H9 (cell line): Measurements from ENCODE around the gene NOS3. TPM values are rescaled to one million over a fixed set of nuclear protein-coding genes. Genes with fewer than 3 reads are reported as not detected.
A peak's percentile ranks its signal among the peaks of the same experiment; 100 is the strongest.

Source experiments
- DNase-seq: peaks from one replicate; pipeline ENCODE4 v3.0.0-alpha.2; 2017
- H2AFZ ChIP-seq: one replicate; pipeline ENCODE4 v1.6.1; 2013; ENCODE audit warnings: mild to moderate bottlenecking, low read length, control low read depth, moderate library complexity
- H2AK5ac ChIP-seq: 2 replicates; pipeline ENCODE4 v1.6.1; 2013; ENCODE audit warnings: low read length, control low read depth, mixed read lengths; ENCODE audit not compliant: insufficient read length
- H2BK120ac ChIP-seq: one replicate; pipeline ENCODE4 v1.6.1; 2013; ENCODE audit warnings: low read depth, mild to moderate bottlenecking, low read length, control low read depth, inconsistent platforms; ENCODE audit not compliant: poor library complexity, severe bottlenecking
- H2BK12ac ChIP-seq: 2 replicates; pipeline ENCODE4 v1.6.1; 2013; ENCODE audit warnings: low read length, control low read depth, mixed read lengths, low read depth; ENCODE audit not compliant: insufficient read length
- H2BK15ac ChIP-seq: 2 replicates; pipeline ENCODE4 v1.6.1; 2013; ENCODE audit warnings: low read depth, low read length, control low read depth
- H2BK20ac ChIP-seq: one replicate; pipeline ENCODE4 v1.6.1; 2013; ENCODE audit warnings: low read depth, mild to moderate bottlenecking, low read length, control low read depth, inconsistent platforms; ENCODE audit not compliant: poor library complexity, severe bottlenecking
- H2BK5ac ChIP-seq: 2 replicates; pipeline ENCODE4 v1.6.1; 2013; ENCODE audit warnings: low read length, control low read depth, mixed read lengths; ENCODE audit not compliant: insufficient read length
- H3K14ac ChIP-seq: 2 replicates; pipeline ENCODE4 v1.6.1; 2013; ENCODE audit warnings: low read length, control low read depth; ENCODE audit not compliant: insufficient read depth
- H3K18ac ChIP-seq: 2 replicates; pipeline ENCODE4 v1.6.1; 2013; ENCODE audit warnings: low read depth, mild to moderate bottlenecking, mixed read lengths, low read length, control low read depth; ENCODE audit not compliant: insufficient read length
- H3K23ac ChIP-seq: 2 replicates; pipeline ENCODE4 v1.6.1; 2013; ENCODE audit warnings: low read length, control low read depth, mixed read lengths, low read depth; ENCODE audit not compliant: insufficient read length
- H3K23me2 ChIP-seq: 2 replicates; pipeline ENCODE4 v1.6.1; 2013; ENCODE audit warnings: low read depth, mild to moderate bottlenecking, mixed read lengths, low read length, control low read depth; ENCODE audit not compliant: insufficient read length, poor library complexity, severe bottlenecking
- H3K27ac ChIP-seq: 2 replicates; pipeline ENCODE4 v1.5.1; 2013; ENCODE audit warnings: low read length, control low read depth, mixed read lengths, low read depth; ENCODE audit not compliant: insufficient read length
- H3K27me3 ChIP-seq: 2 replicates; pipeline ENCODE4 v1.6.1; 2013; ENCODE audit warnings: low read length, control low read depth, inconsistent platforms; ENCODE audit not compliant: insufficient read depth
- H3K4ac ChIP-seq: 2 replicates; pipeline ENCODE4 v1.6.1; 2013; ENCODE audit warnings: low read depth, mild to moderate bottlenecking, control low read depth, inconsistent platforms, low read length, moderate library complexity
- H3K4me1 ChIP-seq: 2 replicates; pipeline ENCODE4 v1.6.1; 2013; ENCODE audit warnings: low read length, control low read depth, inconsistent platforms; ENCODE audit not compliant: insufficient read depth
- H3K4me2 ChIP-seq: 2 replicates; pipeline ENCODE4 v1.6.1; 2013; ENCODE audit warnings: low read length, control low read depth, mixed read lengths; ENCODE audit not compliant: insufficient read length, insufficient read depth
- H3K56ac ChIP-seq: 2 replicates; pipeline ENCODE4 v1.6.1; 2013; ENCODE audit warnings: low read depth, mild to moderate bottlenecking, mixed read lengths, low read length, control low read depth; ENCODE audit not compliant: insufficient read length
- H3K79me1 ChIP-seq: 2 replicates; pipeline ENCODE4 v1.6.1; 2013; ENCODE audit warnings: low read depth, mild to moderate bottlenecking, moderate library complexity, low read length, control low read depth, inconsistent platforms; ENCODE audit not compliant: insufficient read depth, poor library complexity, severe bottlenecking
- H3K79me2 ChIP-seq: 2 replicates; pipeline ENCODE4 v1.6.1; 2013; ENCODE audit warnings: low read length, control low read depth, inconsistent platforms; ENCODE audit not compliant: insufficient read depth
- H3K9ac ChIP-seq: 2 replicates; pipeline ENCODE4 v1.6.1; 2013; ENCODE audit warnings: low read length, control low read depth, mixed read lengths; ENCODE audit not compliant: insufficient read length; ENCODE audit errors: extremely low read depth
- H3K9me3 ChIP-seq: one replicate; pipeline ENCODE4 v1.6.1; 2013; ENCODE audit warnings: low read depth, low read length, inconsistent platforms; ENCODE audit not compliant: control insufficient read depth
- H3T11ph ChIP-seq: one replicate; pipeline ENCODE4 v1.6.1; 2013; ENCODE audit warnings: mild to moderate bottlenecking, low read length, control low read depth, inconsistent platforms
- H4K20me1 ChIP-seq: one replicate; pipeline ENCODE4 v1.6.1; 2013; ENCODE audit not compliant: control insufficient read depth, insufficient read length, insufficient read depth
- H4K5ac ChIP-seq: 2 replicates; pipeline ENCODE4 v1.6.1; 2013; ENCODE audit warnings: low read depth, mild to moderate bottlenecking, mixed read lengths, low read length, control low read depth; ENCODE audit not compliant: insufficient read length
- H4K8ac ChIP-seq: replicated peaks from 2 replicates; pipeline ENCODE4 v1.6.1; 2013; ENCODE audit warnings: low read length, control low read depth, mixed read lengths, low read depth; ENCODE audit not compliant: insufficient read length
- H4K91ac ChIP-seq: 2 replicates; pipeline ENCODE4 v1.6.1; 2013; ENCODE audit warnings: low read depth, mild to moderate bottlenecking, moderate library complexity, mixed read lengths, low read length, control low read depth; ENCODE audit not compliant: insufficient read length
- H3K27ac Mint-ChIP-seq, 3 experiments: 2 replicates in 2 of 3; 3 replicates in 1 of 3; pipeline ENCODE4 v1.8.0; 2020 to 2021; ENCODE audit warnings: mixed read lengths in 3 of 3, mild to moderate bottlenecking in 1 of 3, moderate library complexity in 1 of 3
- H3K27me3 Mint-ChIP-seq: 2 replicates; pipeline ENCODE4 v1.8.0; 2021; ENCODE audit warnings: low read depth, mild to moderate bottlenecking, moderate library complexity, mixed read lengths
- H3K36me3 Mint-ChIP-seq, 3 experiments: 2 replicates in 2 of 3; 3 replicates in 1 of 3; pipeline ENCODE4 v1.8.0; 2020 to 2021; ENCODE audit warnings: low read depth in 3 of 3, mixed read lengths in 3 of 3; ENCODE audit not compliant: insufficient read depth in 1 of 3
- H3K4me1 Mint-ChIP-seq, 2 experiments: 2 replicates each; pipeline ENCODE4 v1.8.0; 2020; ENCODE audit warnings: mixed read lengths in 2 of 2
- H3K4me3 Mint-ChIP-seq, 2 experiments: 2 replicates in 1 of 2; 3 replicates in 1 of 2; pipeline ENCODE4 v1.8.0; 2020 to 2021; ENCODE audit warnings: mild to moderate bottlenecking in 2 of 2, mixed read lengths in 2 of 2, moderate library complexity in 1 of 2
- H3K9me3 Mint-ChIP-seq, 2 experiments: 2 replicates in 1 of 2; 3 replicates in 1 of 2; pipeline ENCODE4 v1.8.0; 2020; ENCODE audit warnings: mild to moderate bottlenecking in 2 of 2, mixed read lengths in 2 of 2, moderate library complexity in 1 of 2
- WGBS: extraction: QIAGEN DNeasy Blood & Tissue Kit; methylation state at CpG from one replicate; pipeline ENCODE4 v1.1.7; 2013; ENCODE audit warnings: missing lambda C conversion rate, low lambda C conversion rate, mixed read lengths; ENCODE audit not compliant: insufficient read length; ENCODE audit errors: extremely low coverage; 5-methylcytosine and 5-hydroxymethylcytosine counted together
- total RNA-seq: library from RNA; stranded (reverse); gene quantifications from 2 replicates; pipeline ENCODE4 v1.2.1, GENCODE V29; 2021
- TF ChIP-seq, protein P1 (sequence below): fragments of 200-600 bp; sonication (generic); conservative IDR thresholded peaks from 3 replicates; pipeline ENCODE4 v1.8.0; 2021; ENCODE audit warnings: antibody characterized with exemption, mild to moderate bottlenecking

The NOS3 gene
- total RNA-seq, 1 experiment from 2014 or later, result 4.5 TPM

DNA sequence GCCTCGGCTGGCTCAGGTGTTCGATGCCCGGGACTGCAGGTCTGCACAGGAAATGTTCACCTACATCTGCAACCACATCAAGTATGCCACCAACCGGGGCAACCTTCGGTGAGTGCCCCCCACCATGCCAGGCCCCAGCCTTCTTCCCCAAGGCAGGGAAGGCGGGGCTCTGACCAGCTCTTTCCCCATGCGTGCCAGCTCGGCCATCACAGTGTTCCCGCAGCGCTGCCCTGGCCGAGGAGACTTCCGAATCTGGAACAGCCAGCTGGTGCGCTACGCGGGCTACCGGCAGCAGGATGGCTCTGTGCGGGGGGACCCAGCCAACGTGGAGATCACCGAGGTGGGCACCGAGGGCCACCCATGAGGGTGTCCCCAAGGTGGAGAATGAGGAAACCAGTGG, 7.5 kb downstream of the NOS3 start:
- Histone ChIP-seq H3K79me2 (no peaks in the 10 kb centered on the region), H3K9me3 (no peaks in the 10 kb centered on the region), H3K4me2 (no peak overlapping the region), H2BK15ac (no peak overlapping the region; the same call in 1 of the 2 replicates), H4K8ac (no peak overlapping the region), H3K4me1 (no peaks in the 10 kb centered on the region; the same call in 1 of the 2 replicates), H2BK5ac (no peak overlapping the region), H2AFZ (no peak overlapping the region), H4K5ac (no peak overlapping the region), H3K18ac (no peak overlapping the region), H2BK20ac (no peak overlapping the region), H3K23me2 (no peaks in the 10 kb centered on the region), H4K20me1 (no peaks in the 10 kb centered on the region), H2BK120ac (no peak overlapping the region), H4K91ac (no peak overlapping the region), H3K79me1 (no peaks in the 10 kb centered on the region), H3K27ac (no peak overlapping the region), H3K14ac (no peak overlapping the region), H3K56ac (no peak overlapping the region), H3T11ph (no peak overlapping the region), H3K9ac (no peak overlapping the region), H3K4ac (no peak overlapping the region), H2AK5ac (no peak overlapping the region), H2BK12ac (no peak overlapping the region), H3K27me3 (no peaks in the 10 kb centered on the region), H3K23ac (no peak overlapping the region)
- Mint-ChIP-seq H3K36me3 (peaks cover 0 to 2% (median 0%) of the 10 kb centered on the region in 3 experiments; a peak in 1 of 7 replicates), H3K9me3 (no peaks in the 10 kb centered on the region), H3K4me1 (peaks cover 0 to 15% of the 10 kb centered on the region in 2 experiments; a peak in 2 of 4 replicates), H3K27me3 (peaks cover 1% of the 10 kb centered on the region), H3K27ac (no peak overlapping the region), H3K4me3 (no peak overlapping the region; a peak in 1 of 5 replicates)
- TF ChIP-seq, protein P1, sequence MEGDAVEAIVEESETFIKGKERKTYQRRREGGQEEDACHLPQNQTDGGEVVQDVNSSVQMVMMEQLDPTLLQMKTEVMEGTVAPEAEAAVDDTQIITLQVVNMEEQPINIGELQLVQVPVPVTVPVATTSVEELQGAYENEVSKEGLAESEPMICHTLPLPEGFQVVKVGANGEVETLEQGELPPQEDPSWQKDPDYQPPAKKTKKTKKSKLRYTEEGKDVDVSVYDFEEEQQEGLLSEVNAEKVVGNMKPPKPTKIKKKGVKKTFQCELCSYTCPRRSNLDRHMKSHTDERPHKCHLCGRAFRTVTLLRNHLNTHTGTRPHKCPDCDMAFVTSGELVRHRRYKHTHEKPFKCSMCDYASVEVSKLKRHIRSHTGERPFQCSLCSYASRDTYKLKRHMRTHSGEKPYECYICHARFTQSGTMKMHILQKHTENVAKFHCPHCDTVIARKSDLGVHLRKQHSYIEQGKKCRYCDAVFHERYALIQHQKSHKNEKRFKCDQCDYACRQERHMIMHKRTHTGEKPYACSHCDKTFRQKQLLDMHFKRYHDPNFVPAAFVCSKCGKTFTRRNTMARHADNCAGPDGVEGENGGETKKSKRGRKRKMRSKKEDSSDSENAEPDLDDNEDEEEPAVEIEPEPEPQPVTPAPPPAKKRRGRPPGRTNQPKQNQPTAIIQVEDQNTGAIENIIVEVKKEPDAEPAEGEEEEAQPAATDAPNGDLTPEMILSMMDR, result no peak
- WGBS, result no CpG with 5 or more reads among the region's 20 CpGs
- DNase-seq, result peak; percentile 20
